GM18870 (cell line): ENCODE data around the gene TUBA1C.
"Not testable (repeated sequence)": the region's sequence is repeated elsewhere in the genome, so short reads cannot be mapped to it uniquely, and the experiment has no call there.

Experiments used
- ATAC-seq: cut with Tn5 transposase; IDR thresholded peaks from one replicate; pipeline ENCODE4 v1.9.1; 2021; ENCODE audit warnings: moderate library complexity; ENCODE audit not compliant: unreplicated experiment

The TUBA1C gene

GRCh38 chr12:49255456-49255855 is 9.4 kb upstream of the TUBA1C start:
- ATAC-seq = not testable (repeated sequence)

- ATAC-seq = no peak
Observed at GRCh38 chr12:49255857-49256637, 8.8 kb upstream of the TUBA1C start.

GRCh38 chr12:49257508-49258184 is 7.2 kb upstream of the TUBA1C start:
- not testable (repeated sequence) for ATAC-seq

- no peak for ATAC-seq
Observed at GRCh38 chr12:49259452-49259851, 5.4 kb upstream of the TUBA1C start.

GRCh38 chr12:49260166-49260565 is 4.7 kb upstream of the TUBA1C start:
- ATAC-seq = no peak

GRCh38 chr12:49260571-49261363 is 4.1 kb upstream of the TUBA1C start:
- ATAC-seq = no peak

- no peak for ATAC-seq
Observed at GRCh38 chr12:49261721-49262120, 3.2 kb upstream of the TUBA1C start.

GRCh38 chr12:49263400-49263763 is 1.5 kb upstream of the TUBA1C start:
- no peak for ATAC-seq

GRCh38 chr12:49264466-49264872 is 413 bp upstream of the TUBA1C start:
- ATAC-seq = peak; percentile 6

GRCh38 chr12:49269191-49269590 is 4.3 kb downstream of the TUBA1C start:
- not testable (repeated sequence) for ATAC-seq

GRCh38 chr12:49272790-49273725 is 8.2 kb downstream of the TUBA1C start:
- no peak for ATAC-seq

- no peak for ATAC-seq
Observed at GRCh38 chr12:49273726-49274395, 9.0 kb downstream of the TUBA1C start.

- no peak for ATAC-seq
Observed at GRCh38 chr12:49274396-49275069, 9.7 kb downstream of the TUBA1C start.

GRCh38 chr12:49276304-49277290 is 11.7 kb downstream of the TUBA1C start:
- no peak for ATAC-seq

GRCh38 chr12:49277466-49277865 is 12.6 kb downstream of the TUBA1C start:
- ATAC-seq = no peak

GRCh38 chr12:49279706-49280159 is 14.9 kb downstream of the TUBA1C start:
- no peak for ATAC-seq

GRCh38 chr12:49280545-49280944 is 15.7 kb downstream of the TUBA1C start:
- ATAC-seq = not testable (repeated sequence)

- ATAC-seq = no peak
Observed at GRCh38 chr12:49282302-49282701, 17.4 kb downstream of the TUBA1C start.
